ENCODE data around the gene SDK2.

SDK2 gene

DNA sequence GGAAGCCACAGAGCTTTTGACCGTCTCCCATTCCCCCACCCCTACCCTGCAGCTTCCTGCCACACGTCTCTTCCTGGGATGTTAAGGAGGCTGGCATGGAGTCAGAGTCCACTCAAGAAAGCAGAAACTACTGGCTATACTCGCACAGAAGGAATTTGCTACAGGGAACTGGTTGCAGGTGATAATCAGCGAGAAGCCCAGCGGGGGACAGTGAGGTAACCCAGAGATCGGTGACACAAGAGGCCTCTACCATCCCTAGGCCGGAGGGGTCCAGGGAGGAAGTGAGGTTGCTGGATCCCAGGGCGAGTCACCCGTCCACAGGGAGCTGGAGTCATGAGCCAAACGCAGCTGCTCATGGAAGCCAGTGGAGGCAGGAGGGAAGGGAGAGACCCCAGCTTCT lies 93.7 kb downstream of the SDK2 start:
- peaks cover 41% of the 10 kb centered on the region for H3K4me1 Mint-ChIP-seq (ENCODE audit: low read depth)
- no peak overlapping the region for H3K27ac Mint-ChIP-seq
- H3K27me3 Mint-ChIP-seq: peaks cover 17% of the 10 kb centered on the region
- intact Hi-C loops (cut with micrococcal nuclease): no loop called here
- no peaks in the 10 kb centered on the region for H3K9me3 Mint-ChIP-seq
- no peaks in the 10 kb centered on the region for H3K36me3 Mint-ChIP-seq (ENCODE audit: low read depth)
- H3K4me3 Mint-ChIP-seq: no peak overlapping the region

DNA sequence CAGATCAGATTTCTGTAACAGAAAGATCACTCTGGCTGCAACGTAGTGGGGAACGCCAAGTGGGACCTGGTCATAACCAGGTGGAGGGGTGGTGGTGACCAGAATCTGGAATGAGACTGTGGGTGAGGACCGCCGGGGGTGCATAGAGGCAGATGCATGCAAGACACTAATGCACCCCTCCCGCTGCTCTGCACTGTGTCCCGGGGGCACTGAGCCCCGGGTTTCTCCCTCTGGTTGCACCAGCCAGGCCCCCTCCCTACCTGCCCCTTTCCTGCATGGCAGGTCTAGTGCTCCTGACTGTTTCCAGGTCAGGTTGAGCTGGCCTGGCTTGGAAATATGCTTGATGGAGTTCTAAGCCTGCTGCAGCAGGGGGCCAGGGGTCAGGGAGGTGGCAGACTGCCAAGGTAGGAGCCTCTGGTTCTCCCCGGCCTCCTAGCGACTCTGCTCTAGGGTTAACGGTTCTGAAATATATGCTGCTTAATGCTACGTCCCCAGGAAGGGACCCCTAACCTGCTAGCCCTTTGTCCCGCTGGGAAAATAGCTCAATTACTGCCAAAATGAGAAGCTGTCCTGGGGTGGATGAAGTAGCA lies 94.3 kb downstream of the SDK2 start:
- Mint-ChIP-seq H3K4me3 (no peak overlapping the region), H3K9me3 (no peaks in the 10 kb centered on the region), H3K27me3 (peaks cover 17% of the 10 kb centered on the region), H3K36me3 (ENCODE audit: low read depth) (no peaks in the 10 kb centered on the region), H3K27ac (no peak overlapping the region), H3K4me1 (ENCODE audit: low read depth) (peaks cover 41% of the 10 kb centered on the region)
- intact Hi-C loops (cut with micrococcal nuclease): no loop called here

DNA sequence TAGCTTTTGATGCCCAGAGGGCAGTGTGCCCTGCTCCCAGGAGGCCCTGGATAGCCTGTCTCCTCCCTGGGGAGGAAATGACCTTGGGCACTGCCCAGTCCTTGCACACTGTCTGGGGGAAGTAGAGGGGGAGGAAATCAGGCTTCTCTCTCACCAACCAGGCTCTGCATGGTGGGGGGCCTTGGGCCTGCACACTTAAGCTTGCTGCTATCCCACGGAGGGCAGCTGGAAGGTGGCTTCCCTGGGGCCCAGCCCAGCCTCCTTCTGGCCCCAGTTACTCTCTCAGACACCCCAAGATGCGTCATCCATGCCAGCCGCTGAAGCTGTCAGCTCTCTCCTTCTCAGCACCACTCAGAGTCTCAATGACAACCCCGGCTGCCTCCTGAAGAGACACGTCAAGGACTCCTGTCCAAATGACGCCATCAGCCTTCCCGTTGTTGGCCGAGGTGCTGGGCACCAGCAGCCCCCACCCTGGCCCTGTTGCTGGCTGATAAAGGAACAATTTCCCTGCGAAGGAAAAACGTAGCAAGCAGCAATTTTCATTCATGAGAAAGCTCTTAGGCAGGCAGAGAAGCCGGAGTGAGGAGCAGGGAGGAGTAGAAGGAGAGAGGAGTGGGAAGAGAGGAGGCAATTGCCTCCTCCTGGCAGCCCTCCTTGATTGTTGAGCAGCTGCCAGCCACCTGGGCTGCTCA lies 95.5 kb downstream of the SDK2 start:
- H3K4me1 Mint-ChIP-seq (ENCODE audit: low read depth): peaks cover 41% of the 10 kb centered on the region
- H3K9me3 Mint-ChIP-seq: no peaks in the 10 kb centered on the region
- intact Hi-C loops (cut with micrococcal nuclease): no loop called here
- H3K4me3 Mint-ChIP-seq: no peak overlapping the region
- no peak overlapping the region for H3K27ac Mint-ChIP-seq
- H3K36me3 Mint-ChIP-seq (ENCODE audit: low read depth): no peaks in the 10 kb centered on the region
- peaks cover 17% of the 10 kb centered on the region for H3K27me3 Mint-ChIP-seq

DNA sequence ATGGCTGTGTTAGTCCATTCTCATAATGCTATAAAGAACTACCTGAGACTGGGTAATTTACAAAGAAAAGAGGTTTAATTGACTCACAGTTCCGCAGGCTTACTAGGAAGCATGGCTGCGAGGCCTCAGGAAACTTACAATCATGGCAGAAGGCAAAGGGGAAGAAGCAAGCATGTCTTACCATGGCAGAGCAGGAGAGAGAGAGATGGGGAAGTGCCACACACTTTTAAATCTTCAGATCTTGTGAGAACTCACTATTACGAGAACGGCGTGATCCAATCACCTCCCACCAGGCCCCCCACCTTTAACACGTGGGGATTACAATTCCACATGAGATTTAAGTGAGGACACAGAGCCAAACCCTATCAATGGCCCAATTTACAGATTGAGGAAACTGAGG lies 96.5 kb downstream of the SDK2 start:
- no peaks in the 10 kb centered on the region for H3K9me3 Mint-ChIP-seq
- H3K4me1 Mint-ChIP-seq (ENCODE audit: low read depth): peaks cover 41% of the 10 kb centered on the region
- H3K36me3 Mint-ChIP-seq (ENCODE audit: low read depth): no peaks in the 10 kb centered on the region
- no peak overlapping the region for H3K27ac Mint-ChIP-seq
- H3K27me3 Mint-ChIP-seq: peaks cover 17% of the 10 kb centered on the region
- no peak overlapping the region for H3K4me3 Mint-ChIP-seq
- intact Hi-C loops (cut with micrococcal nuclease): no loop called here

DNA sequence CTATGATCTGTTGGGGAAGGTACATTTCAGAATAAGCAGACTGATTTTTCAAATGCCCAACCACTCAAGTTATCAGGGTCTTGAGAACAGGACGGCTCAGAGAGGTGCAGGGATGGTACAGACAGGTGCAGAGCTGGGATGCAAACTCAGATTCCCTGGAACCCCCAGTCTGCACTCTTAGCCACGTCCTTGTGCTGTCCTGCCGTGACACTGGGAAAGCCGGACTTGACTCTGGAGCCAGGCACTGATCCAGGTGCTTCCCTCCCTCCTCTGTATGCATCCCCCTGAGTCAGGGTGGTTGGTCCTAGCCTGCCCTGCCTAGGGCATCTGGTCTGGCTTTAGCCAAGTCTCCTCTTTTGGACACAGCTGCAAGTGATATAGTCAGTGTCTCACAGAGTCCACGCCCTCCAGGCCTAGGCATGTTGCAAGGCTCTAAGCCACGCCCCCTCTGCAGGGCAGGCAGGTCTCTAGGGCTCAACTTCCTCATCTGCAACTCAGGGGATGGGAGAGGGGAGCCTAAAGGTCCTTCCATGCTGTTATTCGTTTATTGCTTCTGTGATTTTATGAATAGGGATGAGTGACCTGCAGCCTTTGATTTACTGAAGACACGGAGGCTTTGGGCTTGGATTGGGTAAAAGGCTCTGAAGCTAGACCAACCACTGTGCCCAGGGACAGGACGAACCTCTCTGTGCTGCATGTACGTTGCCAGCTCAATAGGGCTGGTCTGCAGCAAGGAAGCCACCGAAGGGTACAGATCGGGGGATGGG lies 97.3 kb downstream of the SDK2 start:
- Mint-ChIP-seq H3K27ac (no peak overlapping the region), H3K4me3 (no peak overlapping the region), H3K4me1 (ENCODE audit: low read depth) (peaks cover 39% of the 10 kb centered on the region), H3K36me3 (ENCODE audit: low read depth) (no peaks in the 10 kb centered on the region), H3K9me3 (no peaks in the 10 kb centered on the region), H3K27me3 (peaks cover 17% of the 10 kb centered on the region)
- intact Hi-C loops (cut with micrococcal nuclease): no loop called here

DNA sequence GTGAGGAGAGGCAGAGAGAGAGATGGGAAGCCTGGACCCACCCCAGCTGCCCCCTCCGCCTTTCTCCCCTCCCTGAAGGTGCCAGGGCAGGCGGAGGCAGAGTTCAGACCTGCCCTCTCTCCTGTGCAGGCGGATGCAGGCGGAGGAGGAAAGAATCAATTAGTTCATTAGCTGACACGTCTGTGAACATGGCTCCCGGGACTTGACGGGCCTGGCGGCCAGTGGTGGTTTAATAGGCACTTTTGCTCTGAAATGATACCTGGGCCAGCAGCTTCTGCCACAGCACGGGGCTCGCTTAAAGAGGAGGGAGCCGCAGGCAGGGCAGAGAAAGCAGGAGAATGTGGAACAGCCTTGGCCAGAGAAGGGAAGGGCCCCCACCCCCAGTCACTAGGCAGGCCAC lies 98.1 kb downstream of the SDK2 start:
- peaks cover 35% of the 10 kb centered on the region for H3K4me1 Mint-ChIP-seq (ENCODE audit: low read depth)
- H3K4me3 Mint-ChIP-seq: no peak overlapping the region
- H3K27me3 Mint-ChIP-seq: peaks cover 11% of the 10 kb centered on the region
- H3K27ac Mint-ChIP-seq: no peak overlapping the region
- intact Hi-C loops (cut with micrococcal nuclease): no loop called here
- no peaks in the 10 kb centered on the region for H3K36me3 Mint-ChIP-seq (ENCODE audit: low read depth)
- no peaks in the 10 kb centered on the region for H3K9me3 Mint-ChIP-seq

DNA sequence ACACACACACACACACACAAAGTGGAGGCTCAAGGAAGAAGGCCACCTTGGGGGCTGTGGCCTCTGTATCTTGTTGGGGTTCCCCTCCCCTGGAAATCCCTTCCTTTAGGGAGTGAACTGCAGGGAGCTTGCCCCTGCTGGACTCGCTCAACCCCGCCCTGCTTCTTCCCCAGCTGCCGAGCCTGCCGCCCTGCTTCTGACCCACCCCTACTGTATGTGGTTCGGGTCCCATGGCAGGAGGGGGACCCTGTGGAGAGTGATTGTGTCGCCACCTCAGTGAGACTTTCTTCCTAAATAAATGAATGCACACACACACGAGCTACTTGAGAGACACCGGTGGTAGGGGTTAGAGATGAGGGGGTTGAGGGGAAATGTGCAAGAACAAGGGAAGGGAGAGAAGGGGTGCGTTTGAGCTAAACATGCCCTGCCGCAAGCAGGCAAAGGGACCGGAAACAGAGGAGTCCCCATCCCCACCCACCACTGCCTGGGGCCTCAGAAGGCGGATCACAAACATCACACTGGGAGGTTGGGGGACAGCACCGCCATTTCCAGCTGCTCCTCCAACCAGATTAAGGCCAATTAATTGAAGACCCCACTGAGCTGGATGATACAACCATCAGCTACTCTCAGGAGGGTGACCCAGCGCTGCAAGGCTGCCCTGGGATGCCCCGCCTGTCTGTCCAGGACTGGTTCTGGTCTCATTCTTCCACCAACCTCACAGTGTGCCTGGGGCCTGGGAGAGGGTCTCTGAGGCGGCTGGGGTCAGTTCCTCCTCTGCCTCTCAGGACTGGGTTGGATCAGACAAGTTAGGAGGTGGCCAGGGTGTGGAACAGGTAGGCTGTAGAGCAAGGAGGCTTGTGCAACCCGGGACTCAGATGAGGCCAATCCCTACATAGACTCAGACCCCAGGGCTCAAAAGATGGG lies 98.9 kb downstream of the SDK2 start:
- no peaks in the 10 kb centered on the region for H3K9me3 Mint-ChIP-seq
- peaks cover 6% of the 10 kb centered on the region for H3K27me3 Mint-ChIP-seq
- H3K4me1 Mint-ChIP-seq (ENCODE audit: low read depth): peaks cover 35% of the 10 kb centered on the region
- no peak overlapping the region for H3K27ac Mint-ChIP-seq
- intact Hi-C loops (cut with micrococcal nuclease): no loop called here
- no peak overlapping the region for H3K4me3 Mint-ChIP-seq
- no peaks in the 10 kb centered on the region for H3K36me3 Mint-ChIP-seq (ENCODE audit: low read depth)

DNA sequence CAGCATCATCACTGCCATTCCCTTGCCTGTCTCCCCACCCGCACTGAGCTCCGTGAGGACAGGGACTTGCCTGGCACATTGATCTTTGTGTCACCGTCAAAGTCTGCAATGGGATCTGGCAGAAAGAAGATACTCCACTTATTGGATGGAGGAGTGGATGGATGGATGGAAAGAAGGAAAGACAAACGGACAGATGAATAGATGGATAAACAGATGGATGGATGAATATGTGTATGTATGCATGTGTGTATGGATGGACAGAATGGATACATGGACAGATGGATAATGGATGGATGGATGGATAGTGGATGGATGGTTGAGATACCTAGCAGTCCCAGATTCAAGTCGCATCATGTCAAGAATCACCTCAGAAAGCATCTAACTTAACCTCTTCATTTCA lies 99.9 kb downstream of the SDK2 start:
- Mint-ChIP-seq H3K27ac (no peak overlapping the region), H3K9me3 (no peaks in the 10 kb centered on the region), H3K36me3 (ENCODE audit: low read depth) (no peaks in the 10 kb centered on the region), H3K4me1 (ENCODE audit: low read depth) (peaks cover 31% of the 10 kb centered on the region), H3K27me3 (peaks cover 2% of the 10 kb centered on the region), H3K4me3 (no peak overlapping the region)
- intact Hi-C loops (cut with micrococcal nuclease): no loop called here

DNA sequence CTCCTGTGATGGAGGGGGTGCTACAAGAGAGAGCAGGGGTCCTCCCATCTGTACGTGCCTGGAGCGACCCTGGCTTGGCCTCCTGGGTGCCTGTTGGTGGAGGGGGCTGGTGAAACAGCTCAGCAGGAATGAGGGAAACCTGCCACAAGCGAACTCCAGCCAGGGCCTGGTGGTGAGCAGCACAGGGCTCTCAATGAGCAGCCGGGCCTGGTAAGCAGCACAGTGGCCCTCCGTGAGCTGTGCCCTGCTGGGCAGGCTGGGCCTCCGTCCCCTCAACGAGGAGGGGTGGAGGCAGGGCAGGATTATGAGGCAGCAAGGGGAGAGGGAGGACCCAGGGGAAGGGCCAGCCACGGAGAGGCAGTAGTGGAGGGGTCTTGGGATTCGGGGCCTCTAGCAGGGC lies 101.9 kb downstream of the SDK2 start:
- Mint-ChIP-seq H3K9me3 (no peaks in the 10 kb centered on the region), H3K4me1 (ENCODE audit: low read depth) (peaks cover 11% of the 10 kb centered on the region), H3K4me3 (no peak overlapping the region), H3K36me3 (ENCODE audit: low read depth) (no peaks in the 10 kb centered on the region), H3K27ac (no peak overlapping the region), H3K27me3 (peaks cover 2% of the 10 kb centered on the region)
- intact Hi-C loops (cut with micrococcal nuclease): no loop called here

DNA sequence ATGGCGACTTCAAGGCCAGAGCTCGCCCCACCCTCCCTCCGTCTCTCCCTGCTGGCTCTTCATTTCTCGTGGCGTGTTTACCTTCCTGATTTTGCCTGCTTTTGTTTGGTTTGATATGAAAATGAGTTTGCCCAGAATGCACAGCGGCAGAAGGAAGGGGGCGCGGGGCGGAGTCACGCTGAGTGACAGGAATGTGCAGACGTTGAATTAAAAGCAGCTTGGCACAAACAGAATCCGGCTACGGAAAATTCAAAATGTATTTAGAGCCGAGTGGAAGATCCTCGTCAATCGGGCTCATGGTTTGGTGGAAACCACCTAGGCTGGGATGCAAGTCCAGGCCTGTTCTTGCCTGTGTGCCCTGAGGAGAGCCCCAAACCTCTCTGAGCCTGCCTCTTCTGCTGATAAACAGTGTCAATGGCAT lies 102.7 kb downstream of the SDK2 start:
- Mint-ChIP-seq H3K36me3 (ENCODE audit: low read depth) (no peaks in the 10 kb centered on the region), H3K9me3 (no peaks in the 10 kb centered on the region), H3K4me3 (no peak overlapping the region), H3K27ac (no peak overlapping the region), H3K27me3 (peaks cover 2% of the 10 kb centered on the region), H3K4me1 (ENCODE audit: low read depth) (peaks cover 3% of the 10 kb centered on the region)
- intact Hi-C loops (cut with micrococcal nuclease): no loop called here

DNA sequence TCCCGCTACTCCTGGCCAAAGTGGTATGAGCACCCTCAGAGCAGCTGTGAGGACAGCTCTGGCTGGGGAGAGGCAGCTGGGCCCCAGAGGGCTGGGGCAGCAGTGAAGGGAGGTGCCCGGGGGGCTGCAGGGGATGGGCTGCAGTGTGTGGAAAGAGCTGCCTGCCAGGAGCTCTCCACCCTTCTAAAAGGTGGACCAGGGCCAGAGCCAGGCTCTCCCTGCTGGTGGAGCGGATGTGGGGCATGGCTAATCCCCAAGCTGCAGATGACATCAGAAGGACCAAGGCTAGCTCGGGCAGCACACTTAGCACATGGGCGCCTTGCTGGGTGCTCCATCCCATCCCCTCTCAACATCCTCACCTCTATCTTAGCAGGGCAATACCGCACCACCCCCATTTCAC lies 103.1 kb downstream of the SDK2 start:
- no peak overlapping the region for H3K27ac Mint-ChIP-seq
- no peaks in the 10 kb centered on the region for H3K9me3 Mint-ChIP-seq
- no peaks in the 10 kb centered on the region for H3K36me3 Mint-ChIP-seq (ENCODE audit: low read depth)
- no peaks in the 10 kb centered on the region for H3K4me1 Mint-ChIP-seq (ENCODE audit: low read depth)
- intact Hi-C loops (cut with micrococcal nuclease): no loop called here
- H3K27me3 Mint-ChIP-seq: peaks cover 2% of the 10 kb centered on the region
- no peak overlapping the region for H3K4me3 Mint-ChIP-seq

DNA sequence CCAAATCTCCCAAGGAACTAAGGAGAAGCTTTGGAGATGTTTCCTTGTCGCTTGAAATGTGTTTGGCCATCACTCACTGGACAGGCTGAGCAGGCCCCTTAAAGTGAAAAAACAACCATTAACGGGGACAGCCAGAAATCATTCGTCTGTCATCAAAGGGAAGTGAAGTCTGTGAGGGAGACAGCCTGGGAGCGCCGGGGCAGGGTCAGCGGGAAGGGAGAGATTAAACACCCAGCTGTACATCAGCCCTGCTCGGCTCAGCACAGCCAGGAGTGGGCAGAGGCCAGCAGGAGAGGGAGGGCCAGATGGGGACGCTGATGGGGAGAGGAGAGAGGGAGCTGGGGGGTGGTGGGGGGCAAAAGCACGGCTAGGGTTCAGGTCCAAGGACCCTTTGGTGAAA lies 105.1 kb downstream of the SDK2 start:
- H3K27ac Mint-ChIP-seq: no peak overlapping the region
- intact Hi-C loops (cut with micrococcal nuclease): no loop called here
- no peaks in the 10 kb centered on the region for H3K36me3 Mint-ChIP-seq (ENCODE audit: low read depth)
- H3K4me3 Mint-ChIP-seq: no peak overlapping the region
- no peaks in the 10 kb centered on the region for H3K27me3 Mint-ChIP-seq
- H3K4me1 Mint-ChIP-seq (ENCODE audit: low read depth): no peaks in the 10 kb centered on the region
- H3K9me3 Mint-ChIP-seq: no peaks in the 10 kb centered on the region

DNA sequence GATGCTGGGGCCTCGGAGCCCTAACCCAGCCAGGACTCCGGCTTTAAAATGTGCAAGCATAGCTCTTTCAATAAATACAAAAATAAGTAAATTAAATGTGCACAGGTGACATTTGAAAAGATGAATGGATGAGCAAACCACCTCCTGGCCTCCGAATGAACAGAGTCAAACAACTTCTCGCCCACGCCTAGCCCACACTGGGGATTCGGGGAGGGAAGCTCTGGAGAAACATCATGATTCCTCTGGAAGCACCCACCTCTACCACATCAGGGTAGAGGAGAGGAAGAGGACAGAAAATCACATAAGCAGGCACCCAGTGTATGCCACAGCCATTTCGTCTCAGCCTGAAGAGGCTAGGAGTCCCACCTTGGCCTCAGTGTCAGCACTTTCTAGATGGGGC lies 105.8 kb downstream of the SDK2 start:
- H3K9me3 Mint-ChIP-seq: no peaks in the 10 kb centered on the region
- H3K27ac Mint-ChIP-seq: no peak overlapping the region
- intact Hi-C loops (cut with micrococcal nuclease): no loop called here
- H3K4me3 Mint-ChIP-seq: no peak overlapping the region
- H3K36me3 Mint-ChIP-seq (ENCODE audit: low read depth): no peaks in the 10 kb centered on the region
- H3K4me1 Mint-ChIP-seq (ENCODE audit: low read depth): no peaks in the 10 kb centered on the region
- no peaks in the 10 kb centered on the region for H3K27me3 Mint-ChIP-seq

Data from dendritic cell treated with granulocyte-macrophage colony-stimulating factor and Interleukin-4, amounts not matched to agents 40 ng/mL and 50 ng/mL, for 4 days (primary cell).